CD4-positive, alpha-beta T cell treated with Interleukin-4 for 4 hours (primary cell): ENCODE results near the gene CDK12.
A peak's percentile ranks its signal among the peaks of the same experiment; 100 is the strongest.
"Not testable (repeated sequence)": the region's sequence is repeated elsewhere in the genome, so short reads cannot be mapped to it uniquely, and the experiment has no call there.

Experiments
- DNase-seq: peaks from one replicate; pipeline ENCODE4 v3.0.0-alpha.2; 2020

The CDK12 gene

DNA sequence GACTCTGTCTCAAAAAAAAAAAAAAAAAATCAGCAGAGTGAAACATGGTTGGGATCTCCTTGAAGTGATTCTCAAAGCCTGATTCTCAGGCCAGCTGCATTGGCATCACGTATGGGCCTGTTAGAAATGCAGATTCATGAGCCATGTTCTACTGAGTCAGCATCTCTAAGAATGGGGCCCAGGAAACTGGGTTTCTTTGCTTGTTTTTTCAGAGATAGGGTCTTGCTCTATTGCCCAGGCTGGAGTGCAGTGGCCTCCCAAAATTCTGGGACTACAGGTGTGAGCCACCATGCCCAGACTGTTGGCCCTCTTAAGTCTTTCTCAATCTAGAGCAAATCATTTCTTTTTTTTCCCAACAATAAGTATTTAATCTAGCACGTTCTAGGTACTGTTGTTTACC is 47.7 kb downstream of the CDK12 start:
- DNase-seq, result no peak

- DNase-seq, result no peak
Observed at GRCh38 chr17:39513309-39513708, 52.0 kb downstream of the CDK12 start.

DNA sequence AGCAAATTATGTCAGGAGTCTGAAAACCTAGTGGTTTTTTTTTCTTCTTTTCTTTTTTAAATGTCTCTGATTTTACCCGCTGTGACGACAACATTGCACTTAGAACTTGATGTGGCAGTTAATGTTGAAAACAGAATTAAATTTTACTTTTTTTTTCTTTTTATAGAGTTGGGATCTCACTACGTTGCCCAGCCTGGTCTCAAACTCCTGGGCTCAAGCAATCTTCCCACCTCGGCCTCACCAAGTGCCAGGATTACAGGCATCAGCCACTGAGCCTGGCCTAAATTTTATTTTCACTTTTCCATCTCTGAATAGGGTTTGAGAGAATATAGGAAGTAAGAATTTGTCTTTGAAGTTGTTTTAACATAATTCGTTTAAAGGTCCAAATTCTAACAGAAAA is 52.6 kb downstream of the CDK12 start:
- no peak for DNase-seq

DNA sequence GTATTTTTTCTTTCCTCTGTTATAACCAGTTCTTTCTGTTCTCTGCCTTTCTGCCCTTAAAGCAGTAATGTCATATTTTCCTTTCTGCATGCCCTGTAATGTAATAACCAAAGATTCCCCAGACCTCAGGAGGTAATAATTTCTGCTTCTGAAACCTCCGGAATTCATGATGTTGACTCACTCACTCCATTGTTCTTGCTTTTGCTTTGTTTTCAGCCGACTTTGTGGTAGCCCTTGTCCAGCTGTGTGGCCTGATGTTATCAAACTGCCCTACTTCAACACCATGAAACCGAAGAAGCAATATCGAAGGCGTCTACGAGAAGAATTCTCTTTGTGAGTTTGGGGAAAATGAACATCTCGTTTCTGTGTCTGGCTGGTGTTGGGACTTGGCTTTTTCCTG is 55.9 kb downstream of the CDK12 start:
- DNase-seq, result no peak

DNA sequence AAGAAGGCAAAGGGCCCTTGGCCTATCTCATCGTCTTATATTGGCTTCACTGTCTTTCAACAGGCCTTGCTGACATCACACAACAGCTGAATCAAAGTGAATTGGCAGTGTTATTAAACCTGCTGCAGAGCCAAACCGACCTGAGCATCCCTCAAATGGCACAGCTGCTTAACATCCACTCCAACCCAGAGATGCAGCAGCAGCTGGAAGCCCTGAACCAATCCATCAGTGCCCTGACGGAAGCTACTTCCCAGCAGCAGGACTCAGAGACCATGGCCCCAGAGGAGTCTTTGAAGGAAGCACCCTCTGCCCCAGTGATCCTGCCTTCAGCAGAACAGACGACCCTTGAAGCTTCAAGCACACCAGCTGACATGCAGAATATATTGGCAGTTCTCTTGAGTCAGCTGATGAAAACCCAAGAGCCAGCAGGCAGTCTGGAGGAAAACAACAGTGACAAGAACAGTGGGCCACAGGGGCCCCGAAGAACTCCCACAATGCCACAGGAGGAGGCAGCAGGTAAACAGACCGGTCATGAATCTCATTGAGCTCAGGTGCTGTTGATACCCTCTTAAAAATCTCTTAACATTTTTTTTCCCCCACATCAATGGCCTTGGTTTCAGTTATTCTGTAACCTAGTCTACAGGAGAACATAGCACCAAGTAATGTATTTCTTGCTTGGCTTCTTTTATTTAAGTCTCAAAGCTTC is 64.7 kb downstream of the CDK12 start:
- DNase-seq, result no peak

GRCh38 chr17:39527220-39527813 is 66.0 kb downstream of the CDK12 start:
- DNase-seq, result no peak

- no peak for DNase-seq
Observed at GRCh38 chr17:39529455-39529854, 68.2 kb downstream of the CDK12 start.

DNA sequence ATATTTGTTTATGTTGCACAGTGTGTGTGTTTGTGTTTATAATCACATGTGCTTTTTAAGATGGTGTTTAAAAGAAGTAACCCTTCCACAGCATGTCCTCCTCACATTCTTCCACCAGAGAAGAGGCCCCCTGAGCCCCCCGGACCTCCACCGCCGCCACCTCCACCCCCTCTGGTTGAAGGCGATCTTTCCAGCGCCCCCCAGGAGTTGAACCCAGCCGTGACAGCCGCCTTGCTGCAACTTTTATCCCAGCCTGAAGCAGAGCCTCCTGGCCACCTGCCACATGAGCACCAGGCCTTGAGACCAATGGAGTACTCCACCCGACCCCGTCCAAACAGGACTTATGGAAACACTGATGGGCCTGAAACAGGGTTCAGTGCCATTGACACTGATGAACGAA is 69.2 kb downstream of the CDK12 start:
- DNase-seq, result no peak

- DNase-seq, result no peak
Observed at GRCh38 chr17:39531252-39531651, 70.0 kb downstream of the CDK12 start.

DNA sequence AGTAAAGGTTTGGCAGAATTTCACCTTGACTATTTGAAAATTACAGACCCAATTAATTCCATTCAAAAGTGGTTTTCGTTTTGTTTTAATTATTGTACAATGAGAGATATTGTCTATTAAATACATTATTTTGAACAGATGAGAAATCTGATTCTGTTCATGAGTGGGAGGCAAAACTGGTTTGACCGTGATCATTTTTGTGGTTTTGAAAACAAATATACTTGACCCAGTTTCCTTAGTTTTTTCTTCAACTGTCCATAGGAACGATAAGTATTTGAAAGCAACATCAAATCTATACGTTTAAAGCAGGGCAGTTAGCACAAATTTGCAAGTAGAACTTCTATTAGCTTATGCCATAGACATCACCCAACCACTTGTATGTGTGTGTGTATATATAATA is 72.6 kb downstream of the CDK12 start:
- DNase-seq, result no peak

DNA sequence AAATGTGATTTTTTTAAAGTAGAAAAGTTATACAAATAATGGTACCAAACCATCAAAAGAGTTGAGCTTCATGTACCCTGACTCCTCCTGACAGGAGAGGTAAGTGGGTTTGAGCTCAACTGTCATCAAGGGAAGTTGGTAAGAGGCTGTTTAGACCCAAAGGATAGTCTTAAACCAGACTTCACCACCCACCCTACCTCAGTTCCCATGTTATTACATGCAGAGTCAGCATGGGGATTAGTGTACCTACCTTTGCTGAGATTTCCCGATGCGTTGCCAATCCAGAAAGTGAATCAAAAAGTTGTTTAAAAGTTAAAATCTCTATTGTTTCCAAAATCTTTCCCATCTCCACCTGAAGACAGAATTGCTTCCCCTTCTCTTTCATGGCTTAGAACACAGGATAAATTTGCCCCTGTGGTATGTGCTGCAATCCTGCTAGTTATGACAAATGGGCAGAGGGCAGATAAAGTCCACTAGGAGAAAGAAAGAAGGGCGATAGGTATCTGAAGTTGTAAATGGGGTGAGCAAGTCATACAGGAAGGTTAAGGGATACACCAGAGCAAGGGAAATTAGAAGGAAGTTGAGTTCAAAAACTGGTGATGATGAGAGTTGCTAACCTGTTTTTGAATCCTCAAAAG is 73.6 kb downstream of the CDK12 start:
- no peak for DNase-seq

DNA sequence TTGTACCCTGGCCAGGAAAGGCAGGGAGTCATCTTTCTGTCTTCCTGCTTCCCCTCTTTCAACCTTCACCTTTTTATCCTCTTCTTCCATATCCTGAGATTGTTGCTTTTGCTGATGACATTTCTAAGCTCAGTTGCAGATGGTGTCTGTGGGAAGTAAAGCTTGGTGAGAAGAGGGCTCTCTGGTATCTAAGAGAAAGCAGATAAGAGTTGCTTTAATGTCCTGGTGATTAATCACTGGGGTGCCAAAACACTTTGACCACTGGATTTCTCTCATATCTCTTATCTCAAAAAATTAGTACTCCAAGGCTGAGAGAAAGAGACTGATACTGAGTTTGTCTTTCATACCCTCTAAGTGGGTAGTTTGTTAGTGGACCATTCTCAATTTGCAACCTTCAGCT is 75.2 kb downstream of the CDK12 start:
- no peak for DNase-seq

GRCh38 chr17:39537364-39537763 is 76.1 kb downstream of the CDK12 start:
- not testable (repeated sequence) for DNase-seq

GRCh38 chr17:39538866-39539265 is 77.6 kb downstream of the CDK12 start:
- DNase-seq, result peak; percentile 8

- DNase-seq, result no peak
Observed at GRCh38 chr17:39540611-39541010, 79.3 kb downstream of the CDK12 start.

DNA sequence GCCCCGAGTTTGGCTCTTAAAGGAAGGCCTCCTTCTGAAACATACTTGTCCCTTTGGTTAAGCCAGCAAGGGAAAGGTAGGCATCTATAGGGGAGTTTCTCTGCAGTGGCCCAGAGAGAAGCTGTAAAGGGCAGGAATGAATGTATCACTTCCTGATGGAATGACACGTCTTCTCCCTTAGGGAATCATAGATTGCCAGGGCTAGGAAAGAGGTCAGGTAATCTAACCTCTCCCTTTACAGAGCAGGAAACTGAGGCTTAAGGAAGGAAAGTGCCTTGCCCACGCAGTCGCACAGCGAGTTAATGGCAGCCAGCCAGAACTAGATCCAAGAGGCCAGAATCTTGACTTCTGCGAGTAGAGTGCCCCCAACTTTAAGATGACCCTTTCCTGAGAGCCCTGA is 80.4 kb downstream of the CDK12 start:
- DNase-seq, result no peak

DNA sequence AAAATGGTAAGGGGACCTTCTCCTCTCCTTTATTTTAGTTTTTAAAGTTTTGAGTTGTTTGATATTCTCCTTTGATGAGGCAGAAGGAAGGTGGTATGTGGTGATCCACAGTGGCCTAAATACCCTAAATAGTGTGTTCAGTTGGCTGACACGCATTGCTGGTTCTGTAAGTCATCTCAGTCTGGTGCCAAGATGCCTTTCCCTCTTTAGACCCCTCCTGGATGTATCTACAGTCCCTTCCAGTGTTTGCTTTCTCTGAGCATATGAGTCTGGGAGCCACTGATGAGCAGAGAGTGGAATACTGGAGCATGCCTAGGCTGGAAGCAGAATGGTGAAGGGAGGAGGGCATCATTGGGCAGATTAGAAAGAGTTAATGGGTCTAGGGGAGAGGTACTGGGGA is 81.9 kb downstream of the CDK12 start:
- DNase-seq, result no peak

DNA sequence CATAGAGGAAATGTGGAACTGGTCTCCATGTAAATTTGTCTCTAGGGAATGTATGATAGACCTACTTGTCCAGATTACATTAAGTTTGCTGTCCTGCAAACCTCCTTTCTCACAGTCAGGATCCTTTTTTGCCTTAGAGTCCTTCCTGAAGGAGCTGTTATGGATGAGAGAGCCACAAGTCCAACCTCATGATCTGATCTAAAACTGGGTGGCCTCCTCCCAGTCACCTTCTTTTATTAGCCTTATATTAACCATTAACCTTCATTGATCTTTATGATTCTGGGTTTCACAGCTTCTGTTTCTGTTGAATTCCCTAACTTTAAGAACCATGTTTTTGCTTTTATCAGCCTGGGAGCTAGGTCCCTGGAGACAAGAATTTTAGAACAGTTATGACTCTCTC is 82.4 kb downstream of the CDK12 start:
- DNase-seq, result no peak

GRCh38 chr17:39544361-39544760 is 83.1 kb downstream of the CDK12 start:
- not testable (repeated sequence) for DNase-seq

- peak; percentile 64 for DNase-seq
Observed at GRCh38 chr17:39547713-39548478, 86.6 kb downstream of the CDK12 start.

DNA sequence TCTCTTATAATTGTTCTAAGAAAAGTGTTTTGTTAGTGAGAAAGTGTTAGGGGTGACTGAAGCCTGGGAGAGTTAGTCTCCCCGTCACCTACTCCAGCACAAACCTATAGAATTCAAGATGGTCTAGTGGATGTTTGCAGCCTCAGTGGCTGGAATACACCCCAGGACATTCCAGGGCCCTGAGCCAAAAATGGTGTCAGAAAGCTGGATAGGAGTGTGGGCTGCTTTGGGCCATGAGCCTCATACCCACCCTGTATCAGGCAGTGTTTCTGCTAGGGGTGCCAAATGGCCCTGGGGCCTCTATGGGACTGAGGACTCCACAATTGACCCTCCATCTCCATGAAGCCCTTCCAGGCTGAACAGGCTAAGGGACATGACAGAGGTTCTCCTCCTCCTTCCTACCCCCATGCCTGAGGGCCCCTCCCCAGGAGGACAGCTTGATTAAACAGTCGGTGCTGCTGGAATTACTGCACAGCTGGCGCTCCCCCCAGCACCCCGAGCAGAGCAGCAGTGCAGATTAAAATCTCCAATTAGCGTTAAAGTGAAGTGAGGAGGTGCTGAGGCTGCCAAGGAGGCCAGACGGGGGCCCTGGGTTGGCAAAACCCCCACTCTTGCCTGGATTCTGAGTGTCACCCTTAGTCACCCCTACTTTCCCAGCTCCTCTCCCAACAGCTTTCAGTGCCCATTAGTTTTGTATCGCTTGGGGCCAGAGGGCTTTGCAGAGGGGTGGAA is 87.4 kb downstream of the CDK12 start:
- no peak for DNase-seq

DNA sequence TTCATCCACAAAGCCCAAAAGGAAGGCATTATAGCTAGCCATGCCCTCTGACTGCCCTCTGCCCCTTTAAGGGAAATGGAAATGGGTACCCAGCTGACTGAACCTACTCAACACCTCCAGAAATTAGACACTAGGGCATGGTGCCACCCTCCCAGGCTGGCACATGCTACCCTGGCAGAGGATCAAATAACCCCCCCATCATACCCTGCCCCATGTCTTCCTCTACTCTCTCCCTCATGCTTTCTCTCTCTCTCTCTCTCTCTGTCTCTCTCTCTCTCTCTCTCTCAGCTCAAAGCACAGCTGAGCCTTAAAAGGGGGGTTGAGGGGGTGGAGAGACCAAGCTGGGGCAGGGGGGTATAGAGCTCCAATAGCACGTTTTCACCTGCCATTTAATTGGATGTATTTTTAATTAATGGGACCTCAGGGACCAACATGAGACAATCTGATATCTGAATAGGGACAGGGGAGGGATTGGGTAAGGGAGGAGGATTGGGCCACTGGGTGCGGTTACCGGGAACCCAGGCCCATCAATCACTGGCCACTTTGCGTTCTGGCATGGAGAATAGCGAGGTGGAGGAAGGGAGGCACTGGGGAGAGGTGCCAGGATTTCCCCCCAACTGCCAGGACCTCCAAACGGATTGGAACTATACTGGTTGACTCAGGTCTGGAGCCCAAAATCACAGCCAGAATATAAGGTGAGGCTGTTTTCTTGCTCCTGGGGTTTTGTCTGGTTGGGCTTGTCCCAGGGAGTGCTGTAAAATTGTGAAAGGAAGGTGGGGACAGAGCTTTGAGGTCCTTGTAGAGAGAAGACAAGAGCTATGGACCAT is 88.7 kb downstream of the CDK12 start:
- no peak for DNase-seq
